CD4-positive, alpha-beta T cell treated with Interleukin-15 for 1 hour (primary cell): Measurements from ENCODE around the gene TIMM13.
"Not testable (repeated sequence)": the region's sequence is repeated elsewhere in the genome, so short reads cannot be mapped to it uniquely, and the experiment has no call there.

Experiments used
- DNase-seq: peaks from one replicate; pipeline ENCODE4 v3.0.0-alpha.2; 2020

The TIMM13 gene

DNA sequence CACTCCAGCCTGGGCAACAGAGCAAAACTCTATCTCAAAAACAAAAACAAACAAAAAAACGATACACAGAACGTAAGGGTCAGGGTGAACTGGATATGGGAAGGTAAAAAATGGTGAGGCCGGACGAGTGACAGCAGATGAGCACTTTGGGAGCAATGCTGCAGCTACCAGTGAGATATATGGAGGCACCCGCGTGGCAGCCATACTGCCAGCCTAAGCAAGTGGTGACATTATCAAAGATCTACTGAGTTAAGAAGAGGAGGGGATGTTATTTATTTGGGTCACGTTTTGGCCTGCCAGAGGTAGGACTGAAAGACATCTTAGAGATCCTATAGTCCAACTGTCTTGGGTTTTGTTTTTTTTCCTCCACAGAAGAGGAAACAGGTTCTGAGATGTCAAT is 14.2 kb downstream of the TIMM13 start:
- DNase-seq = no peak

GRCh38 chr19:2412449-2412848 is 14.9 kb downstream of the TIMM13 start:
- DNase-seq = no peak

GRCh38 chr19:2411709-2412108 is 15.7 kb downstream of the TIMM13 start:
- no peak for DNase-seq

- DNase-seq = no peak
Observed at GRCh38 chr19:2410023-2410422, 17.4 kb downstream of the TIMM13 start.

DNA sequence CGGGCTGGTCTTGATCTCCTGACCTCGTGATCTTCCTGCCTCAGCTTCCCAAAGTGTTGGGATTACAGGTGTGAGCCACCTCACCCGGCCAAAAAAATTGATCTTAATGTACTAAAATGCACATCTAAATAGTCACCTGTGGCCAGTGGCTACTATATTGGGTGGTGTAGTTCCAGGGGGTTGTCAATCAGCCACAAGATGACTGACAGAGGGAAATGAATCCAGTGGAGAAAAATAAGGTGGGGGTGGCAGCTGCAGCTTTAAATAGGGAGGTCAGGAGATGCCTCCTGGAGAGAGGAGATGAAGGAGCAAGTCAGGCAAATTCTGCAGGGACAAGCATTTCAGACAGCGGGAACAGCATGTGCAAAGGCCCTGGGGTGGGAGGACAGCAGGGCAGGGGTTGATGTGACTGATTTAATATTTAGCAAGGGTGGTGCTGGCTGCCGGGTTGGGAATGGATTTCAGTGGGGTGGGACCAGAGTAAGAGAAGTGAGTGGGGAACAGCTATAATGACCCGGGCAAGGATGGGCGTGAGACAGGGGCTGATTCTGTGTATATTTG is 18.0 kb downstream of the TIMM13 start:
- no peak for DNase-seq

- DNase-seq = no peak
Observed at GRCh38 chr19:2408247-2408646, 19.1 kb downstream of the TIMM13 start.

DNA sequence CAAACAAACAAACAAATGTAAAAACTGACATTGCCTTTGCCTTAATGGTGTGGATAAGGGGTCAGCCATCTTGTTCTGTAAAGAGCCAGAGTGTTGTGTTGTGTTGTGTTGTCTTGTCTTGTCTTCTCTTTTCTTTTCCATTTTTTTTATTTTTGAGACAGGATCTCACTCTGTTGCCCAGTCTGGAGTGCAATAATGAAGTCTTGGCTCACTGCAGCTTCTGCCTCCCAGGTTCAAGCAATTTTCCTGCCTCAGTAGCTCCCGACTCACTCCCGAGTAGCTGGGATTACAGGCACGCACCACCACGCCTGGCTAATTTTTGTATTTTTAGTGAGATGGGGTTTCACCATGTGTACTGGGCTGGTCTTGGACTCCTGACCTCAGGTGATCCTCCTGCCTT is 27.8 kb downstream of the TIMM13 start:
- no peak for DNase-seq

DNA sequence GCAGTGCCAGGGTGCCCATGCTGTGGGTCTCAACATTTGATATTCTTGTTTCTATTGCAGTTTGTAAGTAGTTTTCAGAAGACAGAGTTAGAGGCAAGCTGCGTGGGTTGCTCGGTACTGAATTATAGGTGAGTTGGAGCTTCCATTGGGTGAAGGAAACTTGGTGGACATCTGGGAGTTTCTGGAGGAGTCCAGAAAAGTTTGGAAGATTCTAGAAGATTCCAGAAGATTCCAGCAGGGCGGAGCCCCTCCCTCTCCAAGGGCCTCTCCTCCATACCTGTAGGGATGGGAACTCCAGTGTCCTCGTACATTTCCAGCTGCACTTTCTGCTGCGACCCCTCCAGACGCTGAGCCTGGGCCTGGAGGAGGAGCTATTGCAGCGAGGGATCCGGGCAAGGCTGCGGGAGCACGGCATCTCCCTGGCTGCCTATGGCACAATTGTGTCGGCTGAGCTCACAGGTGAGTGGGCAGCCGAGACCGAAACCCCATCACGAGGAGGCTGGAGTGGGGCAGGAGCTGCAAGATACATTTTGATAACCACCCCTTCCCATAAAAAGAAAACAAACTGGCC is 28.6 kb downstream of the TIMM13 start:
- DNase-seq = no peak

DNA sequence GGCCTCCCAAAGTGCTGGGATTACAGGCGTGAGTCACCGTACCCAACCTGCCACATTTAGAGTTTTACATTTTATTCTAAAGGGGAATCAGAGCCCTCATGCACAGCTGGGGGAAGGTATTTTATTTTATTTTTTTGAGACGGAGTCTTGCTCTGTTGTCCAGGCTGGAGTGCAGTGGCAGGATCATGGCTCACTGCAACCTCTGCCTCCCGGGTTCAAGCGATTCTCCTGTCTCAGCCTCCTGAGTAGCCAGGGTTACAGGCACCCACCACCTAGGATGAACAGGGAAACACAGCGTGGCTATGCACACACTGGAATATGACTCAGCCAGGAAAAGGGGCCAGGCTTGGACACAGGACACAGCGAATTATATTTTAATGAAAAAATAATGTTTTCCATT is 30.2 kb downstream of the TIMM13 start:
- not testable (repeated sequence) for DNase-seq

DNA sequence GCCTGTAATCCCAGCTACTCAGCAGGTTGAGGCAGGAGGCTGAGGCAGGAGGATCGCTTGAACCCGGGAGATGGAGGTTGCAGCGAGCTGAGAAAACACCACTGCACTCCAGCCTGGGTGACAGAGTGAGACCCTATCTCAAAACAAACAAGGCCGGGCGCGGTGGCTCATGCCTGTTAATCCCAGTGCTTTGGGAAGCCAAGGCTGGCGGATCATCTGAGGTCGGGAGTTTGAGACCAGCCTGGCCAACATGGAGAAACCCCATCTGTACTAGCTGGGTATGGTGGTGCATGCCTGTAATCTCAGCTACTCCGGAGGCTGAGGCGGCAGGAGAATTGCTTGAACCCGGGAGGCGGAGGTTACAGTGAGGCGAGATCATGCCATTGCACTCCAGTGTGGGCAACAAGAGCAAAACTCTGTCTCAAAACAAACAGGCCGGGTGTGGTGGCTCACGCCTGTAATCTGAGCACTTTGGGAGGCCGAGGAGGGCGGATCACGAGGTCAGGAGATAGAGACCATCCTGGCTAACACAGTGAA is 32.0 kb downstream of the TIMM13 start:
- DNase-seq = not testable (repeated sequence)

DNA sequence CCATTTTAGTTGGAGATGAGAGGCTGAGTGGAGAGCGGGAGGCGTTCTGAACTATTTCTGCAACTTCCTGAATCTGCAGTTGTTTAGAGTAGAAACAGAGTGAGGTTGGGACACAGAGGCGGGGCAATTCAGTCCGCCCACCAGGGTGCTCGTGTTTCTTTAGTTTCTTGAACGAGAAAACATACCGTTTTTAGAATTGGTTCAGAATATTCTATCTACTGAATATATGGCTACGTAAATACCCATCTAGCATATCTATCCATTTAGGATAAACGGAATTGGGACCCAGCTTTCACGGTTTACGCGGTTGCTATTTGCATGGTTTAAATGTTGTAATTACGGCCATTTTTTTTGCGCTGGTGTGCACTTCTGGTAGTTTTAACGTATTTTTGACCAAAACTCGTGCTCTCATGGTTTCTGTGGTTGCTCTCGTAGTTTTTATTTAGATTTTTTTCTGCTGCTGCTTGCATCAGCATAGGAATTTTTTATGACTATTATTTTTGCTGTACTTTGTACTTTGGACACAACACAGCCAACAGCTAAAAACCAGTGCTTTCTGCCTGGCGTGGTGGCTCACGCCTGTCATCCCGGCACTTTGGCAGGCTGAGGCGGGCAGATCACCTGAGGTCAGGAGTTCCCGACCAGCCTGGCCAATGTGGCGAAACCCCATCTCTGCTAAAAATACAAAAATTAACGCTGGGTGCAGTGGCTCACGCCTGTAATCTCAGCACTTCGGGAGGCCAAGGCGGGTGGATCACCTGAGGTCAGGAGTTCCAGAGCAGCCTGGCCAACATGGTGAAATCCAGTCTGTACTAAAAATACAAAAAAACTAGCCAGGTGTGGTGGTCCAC is 32.7 kb downstream of the TIMM13 start:
- peak; percentile 28 for DNase-seq

DNA sequence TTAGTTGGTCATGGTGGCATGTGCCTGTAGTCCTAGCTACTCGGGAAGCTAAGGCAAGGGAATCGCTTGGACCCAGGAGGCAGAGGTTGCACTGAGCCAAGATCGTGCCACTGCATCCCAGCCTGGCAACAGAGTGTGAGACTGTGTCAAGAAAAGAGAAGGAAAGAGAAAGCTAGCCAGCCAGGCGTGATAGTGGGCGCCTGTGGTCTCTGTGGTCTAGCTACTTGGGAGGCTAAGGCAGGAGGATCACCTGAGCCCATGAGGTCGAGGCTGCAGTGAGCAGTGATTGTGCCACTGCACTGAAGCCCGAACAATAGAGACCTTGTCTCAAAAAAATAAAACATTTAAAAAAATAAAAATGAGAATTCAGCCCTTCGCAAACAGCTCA is 33.3 kb downstream of the TIMM13 start:
- no peak for DNase-seq

GRCh38 chr19:2392899-2393298 is 34.5 kb downstream of the TIMM13 start:
- not testable (repeated sequence) for DNase-seq

- DNase-seq = no peak
Observed at GRCh38 chr19:2392366-2392765, 35.0 kb downstream of the TIMM13 start.

DNA sequence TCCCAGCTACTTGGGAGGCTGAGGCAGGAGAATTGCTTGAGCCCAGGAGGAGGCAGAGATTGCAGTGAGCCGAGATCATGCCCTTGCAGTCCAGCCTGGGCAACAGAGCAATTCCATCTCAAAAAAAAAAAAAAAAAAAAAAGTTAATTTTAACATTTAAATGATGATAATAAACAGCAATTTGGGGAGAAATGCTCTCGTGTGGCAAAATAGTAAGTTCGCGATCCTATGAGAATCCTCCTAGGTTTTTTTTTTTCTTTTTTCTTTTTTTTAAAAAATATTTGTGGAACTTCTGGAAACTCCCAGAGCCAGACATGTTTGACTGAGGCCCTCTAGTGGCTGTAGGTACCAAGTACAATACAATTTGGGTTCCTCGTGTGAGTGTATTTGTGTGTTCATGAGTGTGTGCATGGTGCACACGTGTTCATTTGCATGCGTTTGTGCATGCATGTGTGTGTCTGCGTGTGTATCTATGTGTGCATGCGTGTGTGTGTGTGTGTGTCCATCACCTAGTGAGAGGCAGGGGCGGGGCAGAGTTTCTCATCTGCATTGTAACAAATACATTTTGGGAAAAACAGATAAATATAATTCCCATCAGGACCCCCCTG is 36.2 kb downstream of the TIMM13 start:
- DNase-seq = peak; percentile 65

DNA sequence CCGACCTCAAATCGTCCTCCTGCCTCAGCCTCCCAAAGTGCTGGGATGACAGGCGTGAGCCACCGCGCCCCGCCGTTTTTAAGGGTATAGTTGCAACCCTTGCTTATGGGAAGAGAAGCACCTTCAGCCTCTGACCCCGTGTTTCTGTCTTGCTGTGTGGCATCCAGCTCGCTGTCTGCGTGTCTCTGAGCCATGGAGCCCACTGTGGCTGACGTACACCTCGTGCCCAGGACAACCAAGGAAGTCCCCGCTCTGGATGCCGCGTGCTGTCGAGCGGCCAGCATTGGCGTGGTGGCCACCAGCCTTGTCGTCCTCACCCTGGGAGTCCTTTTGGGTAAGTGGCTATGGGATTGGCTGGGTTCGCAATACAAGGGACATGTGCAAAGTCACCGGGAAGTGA is 37.8 kb downstream of the TIMM13 start:
- DNase-seq = no peak

- DNase-seq = no peak
Observed at GRCh38 chr19:2387367-2388288, 39.8 kb downstream of the TIMM13 start.

GRCh38 chr19:2385053-2385721 is 42.2 kb downstream of the TIMM13 start:
- DNase-seq = no peak

- DNase-seq = no peak
Observed at GRCh38 chr19:2382530-2383222, 44.7 kb downstream of the TIMM13 start.

- DNase-seq = no peak
Observed at GRCh38 chr19:2381148-2381820, 46.1 kb downstream of the TIMM13 start.

DNA sequence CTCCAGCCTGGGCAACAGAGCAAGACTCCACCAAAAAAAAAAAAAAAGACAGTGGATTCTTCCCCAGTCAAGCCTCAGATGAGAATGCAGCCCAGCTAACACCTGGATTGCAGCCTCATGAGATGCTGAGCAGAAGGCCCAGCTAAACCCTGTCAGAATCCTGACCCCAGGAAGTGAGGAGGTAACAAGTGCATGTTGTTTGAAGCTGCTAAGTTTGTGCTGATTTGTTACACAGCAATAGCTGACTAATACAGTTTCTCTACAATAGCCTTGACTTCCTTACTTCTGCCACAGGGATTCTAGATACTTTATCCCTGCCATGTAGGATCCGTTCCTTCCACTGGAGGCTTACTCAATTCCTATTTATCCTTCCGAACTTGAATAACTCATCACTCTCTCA is 46.8 kb downstream of the TIMM13 start:
- DNase-seq = no peak
